T-cell (primary cell): ENCODE measurements around the gene NKAPL. TPM values are rescaled to one million over a fixed set of nuclear protein-coding genes. Genes with fewer than 3 reads are reported as not detected.

Experiments used
- ATAC-seq, 4 experiments: fragments of 200-7000 bp in 3 of 4; fragments of 150-1000 bp in 1 of 4; cut with Tn5 transposase; replicated peaks in 1 of 4; 1 replicate in 3 of 4; 2 replicates in 1 of 4; pipeline ENCODE4 v1.10.0; 2021; ENCODE audit warnings: moderate library complexity in 3 of 4, mild to moderate bottlenecking in 2 of 4, moderate number of reproducible peaks in 1 of 4
- CTCF ChIA-PET, 2 donors: fragments of 300-600 bp; sonication (Branson Sonifier 250); formaldehyde crosslinking; loops; one replicate each; lab custom pipeline; 2022; ENCODE audit warnings: antibody characterized with exemption in 2 of 2; lab: Charles Lee
- POLR2A ChIA-PET, 2 donors: fragments of 300-600 bp; sonication (Branson Sonifier 250); formaldehyde crosslinking; loops; one replicate each; lab custom pipeline; 2022; ENCODE audit warnings: antibody characterized with exemption in 2 of 2; lab: Charles Lee
- DNase-seq, 35 experiments: peaks; one replicate each; pipeline versions ENCODE4 v3.0.0 to v3.0.0-alpha.2; 2013 to 2023
- H3K27ac ChIP-seq: one replicate; pipeline ENCODE4 v1.5.1; 2013; ENCODE audit warnings: low read length
- H3K27me3 ChIP-seq, 2 experiments: replicated peaks in 1 of 2; 1 replicate in 1 of 2; 2 replicates in 1 of 2; pipeline versions ENCODE4 v1.6.1 to v1.7.0; 2013; ENCODE audit warnings: low read length in 1 of 2, mixed read lengths in 1 of 2; ENCODE audit not compliant: control insufficient read depth in 2 of 2, insufficient read depth in 2 of 2; ENCODE audit errors: extremely low read depth in 1 of 2
- H3K36me3 ChIP-seq, 2 donors: 1 replicate in 1 of 2; 2 replicates in 1 of 2; pipeline versions ENCODE4 v1.6.1 to v1.7.0; 2013; ENCODE audit warnings: low read length in 1 of 2; ENCODE audit not compliant: control insufficient read depth in 2 of 2, insufficient read depth in 1 of 2; ENCODE audit errors: extremely low read depth in 1 of 2
- H3K4me1 ChIP-seq, 2 experiments: 1 replicate in 1 of 2; 2 replicates in 1 of 2; pipeline versions ENCODE4 v1.6.1 to v1.7.0; 2013; ENCODE audit warnings: low read length in 2 of 2, mixed read lengths in 1 of 2; ENCODE audit not compliant: insufficient read depth in 2 of 2, control insufficient read depth in 1 of 2; ENCODE audit errors: extremely low read depth in 1 of 2
- H3K4me3 ChIP-seq, 2 donors: 1 replicate in 1 of 2; 2 replicates in 1 of 2; pipeline versions ENCODE4 v1.5.1 to v1.7.0; 2013; ENCODE audit warnings: mild to moderate bottlenecking in 2 of 2, low read length in 1 of 2, moderate library complexity in 1 of 2; ENCODE audit not compliant: control insufficient read depth in 1 of 2; ENCODE audit errors: extremely low read depth in 1 of 2
- H3K9me3 ChIP-seq: 2 replicates; pipeline ENCODE4 v1.7.0; 2013
- H3K27ac Mint-ChIP-seq, 2 donors: one replicate each; pipeline ENCODE4 v1.8.0; 2020 to 2021; ENCODE audit warnings: mild to moderate bottlenecking in 2 of 2, mixed read lengths in 2 of 2
- H3K27me3 Mint-ChIP-seq, 2 donors: one replicate each; pipeline ENCODE4 v1.8.0; 2021 to 2022; ENCODE audit warnings: mixed read lengths in 2 of 2
- H3K36me3 Mint-ChIP-seq: one replicate; pipeline ENCODE4 v1.8.0; 2021; ENCODE audit warnings: mixed read lengths
- H3K4me1 Mint-ChIP-seq, 3 donors: one replicate each; pipeline ENCODE4 v1.8.0; 2020 to 2022; ENCODE audit warnings: mixed read lengths in 3 of 3, mild to moderate bottlenecking in 1 of 3
- H3K4me3 Mint-ChIP-seq, 3 donors: one replicate each; pipeline ENCODE4 v1.8.0; 2020 to 2022; ENCODE audit warnings: mild to moderate bottlenecking in 3 of 3, mixed read lengths in 3 of 3, moderate library complexity in 3 of 3
- H3K9me3 Mint-ChIP-seq, 3 donors: one replicate each; pipeline ENCODE4 v1.8.0; 2020 to 2022; ENCODE audit warnings: mixed read lengths in 3 of 3
- whole genome bisulfite sequencing: methylation state at CpG from one replicate; pipeline ENCODE4 v1.1.5; 2013; ENCODE audit warnings: missing lambda C conversion rate; ENCODE audit not compliant: insufficient coverage; 5-methylcytosine and 5-hydroxymethylcytosine counted together
- total RNA-seq, 35 experiments: library from RNA in 6 of 35; stranded (reverse) in 6 of 35; fragments of 120-200 nt in 1 of 35; gene quantifications; one replicate each; pipeline versions ENCODE4 v1.2.1 to v1.2.4 and lab custom pipeline; 2013 to 2026

NKAPL gene
- total RNA-seq, 5 donors from 2014 or later (not counting 1 experiment from before 2014, with no cell fraction given): 0.32 TPM; not detected in 4

GRCh38 chr6:28280595-28281287 lies 21.6 kb downstream of the NKAPL start:
- Mint-ChIP-seq H3K36me3 (peaks cover 16% of the 10 kb centered on the region), H3K27me3 (peaks cover 28 to 32% of the 10 kb centered on the region in 2 donors), H3K27ac (no peak overlapping the region), H3K9me3 (no peaks in the 10 kb centered on the region), H3K4me1 (peaks cover 5 to 12% (median 11%) of the 10 kb centered on the region in 3 donors), H3K4me3 (peak overlapping the region; percentile 57 to 73 (median 67))
- peaks cover 0 to 18% of the 10 kb centered on the region in 2 experiments for H3K27me3 ChIP-seq
- CTCF ChIA-PET: interaction anchor here in 1 of 2 donors (2.4 kb wide), 1 partner anchor 75 kb away, joined by 12 read pairs; no protein-coding TSS in a partner anchor
- no CpG with 5 or more reads among the region's 3 CpGs for WGBS
- H3K36me3 ChIP-seq: peaks cover 8 to 10% of the 10 kb centered on the region in 2 donors
- DNase-seq: no peak
- peak overlapping the region; percentile 43 to 76 for H3K4me3 ChIP-seq
- no peaks in the 10 kb centered on the region for H3K9me3 ChIP-seq
- POLR2A ChIA-PET: interaction anchor here in 1 of 2 donors (1.0 kb wide), 1 partner anchor 14 kb away, joined by 3 read pairs; the partner anchor contains the start of gene ZSCAN26
- H3K4me1 ChIP-seq: peaks cover 0 to 6% of the 10 kb centered on the region in 2 experiments
- ATAC-seq: no peak
- H3K27ac ChIP-seq: no peak overlapping the region

DNA sequence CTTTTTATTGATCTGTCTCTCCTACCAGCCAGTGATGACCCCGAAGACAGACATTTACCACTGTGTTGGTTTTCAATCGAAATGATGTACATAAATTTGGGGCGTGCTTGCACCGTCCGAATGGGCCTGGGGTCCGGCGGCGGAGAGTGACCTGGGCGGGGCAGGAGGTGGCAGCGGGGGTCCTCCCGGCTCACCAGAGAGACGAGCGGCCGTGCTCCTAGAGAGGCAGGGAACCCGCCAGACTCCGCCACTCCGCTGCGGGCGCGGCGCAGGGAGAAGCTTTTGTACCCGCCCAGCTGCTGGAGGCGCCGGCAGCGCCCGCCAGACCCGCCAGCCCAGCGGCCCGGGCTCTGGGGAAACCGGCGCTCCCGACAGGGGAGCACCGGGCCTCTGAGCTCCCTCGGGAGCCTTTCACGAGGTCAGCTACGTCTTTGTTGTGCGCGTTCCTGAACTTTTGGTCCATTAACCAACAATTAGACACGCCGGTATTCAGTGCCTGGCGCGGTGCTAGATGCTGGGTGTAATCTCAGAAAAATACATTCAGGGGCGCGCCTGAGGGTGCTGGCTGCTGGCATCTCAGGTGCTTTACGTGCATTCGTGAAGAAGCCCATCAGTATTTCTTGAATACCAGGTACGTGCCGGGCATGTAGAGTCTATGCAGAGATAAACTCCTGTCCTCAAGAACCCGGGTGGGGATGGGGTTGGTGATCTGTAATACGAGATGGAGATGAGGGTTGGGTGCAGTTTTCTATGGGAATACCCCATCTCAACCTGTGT lies 22.4 kb downstream of the NKAPL start, which contains the start of gene PGBD1:
PGBD1 (plus strand) TSS at position 285 of the 777 bp plus-strand sequence. CDS start 2,242 bp downstream, outside the sequence.
- H3K4me3 Mint-ChIP-seq: peak within 1 kb of the TSS; percentile 65 to 73 (median 67)
- H3K27ac ChIP-seq: no peak within 1 kb of the TSS
- no peaks in the 10 kb centered on the region for H3K9me3 Mint-ChIP-seq
- WGBS: 3% methylated on average over 49 of the region's 50 CpGs
- H3K4me1 Mint-ChIP-seq: peaks cover 5 to 12% (median 11%) of the 10 kb centered on the region in 3 donors
- peaks cover 4% of the 10 kb centered on the region in 2 donors for H3K36me3 ChIP-seq
- H3K27me3 ChIP-seq: peaks cover 0 to 18% of the 10 kb centered on the region in 2 experiments
- CTCF ChIA-PET: interaction anchor here (0.5 to 2.4 kb wide), 2 partner anchors 74 to 78 kb away, joined by 3 to 12 read pairs; no protein-coding TSS in a partner anchor
- H3K36me3 Mint-ChIP-seq: peaks cover 14% of the 10 kb centered on the region
- DNase-seq (peak in 29 of 35 experiments; percentile 5 to 54 (median 25)), ATAC-seq (peak; percentile 76 to 90 (median 87))
- H3K4me3 ChIP-seq: peak within 1 kb of the TSS; percentile 43 to 76
- no peak within 1 kb of the TSS for H3K27ac Mint-ChIP-seq
- peaks cover 0 to 6% of the 10 kb centered on the region in 2 experiments for H3K4me1 ChIP-seq
- POLR2A ChIA-PET: interaction anchor here in 1 of 2 donors (1.0 kb wide), 1 partner anchor 15 kb away, joined by 3 read pairs; the partner anchor contains the start of gene ZSCAN26
- no peaks in the 10 kb centered on the region for H3K9me3 ChIP-seq
- H3K27me3 Mint-ChIP-seq: peaks cover 30 to 34% of the 10 kb centered on the region in 2 donors

DNA sequence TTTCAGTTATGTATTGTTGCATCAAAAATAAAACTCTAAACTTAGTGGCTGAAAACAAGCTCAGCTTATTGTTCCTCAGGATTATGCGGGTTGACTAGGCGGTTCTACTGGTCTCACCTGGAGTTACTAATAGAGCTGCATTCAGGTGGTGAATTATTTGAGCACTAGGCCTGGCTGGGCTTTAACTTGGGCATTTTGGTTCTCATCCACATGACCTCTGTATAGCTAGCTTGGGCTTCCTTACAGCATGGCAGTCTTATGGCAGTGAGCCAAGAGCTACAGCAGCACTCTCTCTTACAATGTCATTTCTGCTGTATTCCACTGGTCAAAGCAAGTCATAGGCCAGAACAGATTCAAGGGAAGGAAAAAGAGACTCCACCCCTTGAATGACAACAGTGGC lies 23.8 kb downstream of the NKAPL start:
- no peak overlapping the region for H3K4me3 Mint-ChIP-seq
- POLR2A ChIA-PET: no interaction called here
- WGBS: 92% methylated on average over 2 of the region's 2 CpGs
- H3K9me3 Mint-ChIP-seq: no peaks in the 10 kb centered on the region
- no peak overlapping the region for H3K27ac ChIP-seq
- H3K36me3 ChIP-seq: peaks cover 0 to 3% of the 10 kb centered on the region in 2 donors
- CTCF ChIA-PET: interaction anchor here in 1 of 2 donors (0.6 kb wide), 1 partner anchor 91 kb away, joined by 4 read pairs; no protein-coding TSS in a partner anchor
- H3K4me1 ChIP-seq: peaks cover 0 to 6% of the 10 kb centered on the region in 2 experiments
- H3K4me1 Mint-ChIP-seq: peaks cover 5 to 12% (median 11%) of the 10 kb centered on the region in 3 donors
- no peak overlapping the region for H3K27ac Mint-ChIP-seq
- H3K27me3 ChIP-seq: peaks cover 0 to 18% of the 10 kb centered on the region in 2 experiments
- H3K27me3 Mint-ChIP-seq: peaks cover 37% of the 10 kb centered on the region in 2 donors
- DNase-seq: no peak
- peaks cover 13% of the 10 kb centered on the region for H3K36me3 Mint-ChIP-seq
- ATAC-seq: no peak
- no peak overlapping the region for H3K4me3 ChIP-seq
- H3K9me3 ChIP-seq: no peaks in the 10 kb centered on the region

DNA sequence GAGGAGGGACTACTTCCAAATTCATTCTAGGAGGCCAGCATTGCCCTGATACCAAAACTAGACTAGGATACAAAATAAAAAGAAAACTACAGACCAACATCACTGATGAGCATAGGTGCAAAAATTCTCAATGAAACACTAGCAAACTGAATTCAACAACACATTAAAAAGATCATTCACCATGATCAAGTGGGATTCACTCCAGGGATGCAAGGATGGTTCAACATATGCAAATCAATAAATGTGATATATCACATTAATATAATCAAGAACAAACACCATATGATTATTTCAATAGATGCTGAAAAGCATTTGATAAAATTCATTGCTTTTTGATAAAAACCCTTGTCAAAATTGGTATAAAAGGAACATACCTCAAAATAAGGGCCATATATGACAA lies 32.5 kb downstream of the NKAPL start:
- no peak overlapping the region for H3K27ac Mint-ChIP-seq
- H3K4me1 ChIP-seq: no peaks in the 10 kb centered on the region
- no peaks in the 10 kb centered on the region for H3K36me3 ChIP-seq
- DNase-seq: no peak
- no peaks in the 10 kb centered on the region for H3K27me3 ChIP-seq
- H3K4me3 ChIP-seq: no peak overlapping the region
- ChIA-PET POLR2A (interaction anchor here in 1 of 2 donors (0.6 kb wide), 1 partner anchor 1254 kb away, joined by 5 read pairs; no protein-coding TSS in a partner anchor), CTCF (no interaction called here)
- ATAC-seq: no peak
- no peak overlapping the region for H3K4me3 Mint-ChIP-seq
- H3K9me3 Mint-ChIP-seq: no peaks in the 10 kb centered on the region
- H3K4me1 Mint-ChIP-seq: no peaks in the 10 kb centered on the region
- no peaks in the 10 kb centered on the region for H3K9me3 ChIP-seq
- H3K27me3 Mint-ChIP-seq: peaks cover 2 to 6% of the 10 kb centered on the region in 2 donors
- H3K27ac ChIP-seq: no peak overlapping the region
- peaks cover 10% of the 10 kb centered on the region for H3K36me3 Mint-ChIP-seq

DNA sequence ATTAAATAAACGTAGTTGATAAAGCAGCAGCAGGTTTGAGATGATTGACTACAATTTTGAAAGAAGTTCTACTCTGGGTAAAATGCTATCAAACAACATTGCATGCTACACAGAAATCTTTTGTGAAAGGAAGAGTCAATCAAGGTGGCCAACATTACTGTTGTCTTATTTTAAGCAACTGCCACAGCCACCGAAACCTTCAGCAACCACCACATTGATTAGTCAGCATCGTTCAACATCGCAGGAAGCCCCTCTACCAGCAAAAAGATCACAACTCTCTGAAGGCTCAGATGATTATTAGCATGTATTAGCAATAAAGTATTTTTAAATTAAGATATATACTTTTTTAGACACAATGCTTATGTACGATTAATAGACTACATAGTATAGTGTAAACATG lies 36.2 kb downstream of the NKAPL start:
- Histone ChIP-seq H3K4me3 (no peak overlapping the region), H3K36me3 (no peaks in the 10 kb centered on the region), H3K27ac (no peak overlapping the region), H3K4me1 (no peaks in the 10 kb centered on the region), H3K27me3 (no peaks in the 10 kb centered on the region), H3K9me3 (no peaks in the 10 kb centered on the region)
- Mint-ChIP-seq H3K4me3 (no peak overlapping the region), H3K36me3 (peaks cover 4% of the 10 kb centered on the region), H3K27ac (no peak overlapping the region), H3K4me1 (no peaks in the 10 kb centered on the region), H3K27me3 (peaks cover 0 to 3% of the 10 kb centered on the region in 2 donors), H3K9me3 (no peaks in the 10 kb centered on the region)
- DNase-seq (no peak), ATAC-seq (no peak)
- ChIA-PET POLR2A (no interaction called here), CTCF (no interaction called here)
- no CpG with 5 or more reads among the region's 5 CpGs for WGBS

DNA sequence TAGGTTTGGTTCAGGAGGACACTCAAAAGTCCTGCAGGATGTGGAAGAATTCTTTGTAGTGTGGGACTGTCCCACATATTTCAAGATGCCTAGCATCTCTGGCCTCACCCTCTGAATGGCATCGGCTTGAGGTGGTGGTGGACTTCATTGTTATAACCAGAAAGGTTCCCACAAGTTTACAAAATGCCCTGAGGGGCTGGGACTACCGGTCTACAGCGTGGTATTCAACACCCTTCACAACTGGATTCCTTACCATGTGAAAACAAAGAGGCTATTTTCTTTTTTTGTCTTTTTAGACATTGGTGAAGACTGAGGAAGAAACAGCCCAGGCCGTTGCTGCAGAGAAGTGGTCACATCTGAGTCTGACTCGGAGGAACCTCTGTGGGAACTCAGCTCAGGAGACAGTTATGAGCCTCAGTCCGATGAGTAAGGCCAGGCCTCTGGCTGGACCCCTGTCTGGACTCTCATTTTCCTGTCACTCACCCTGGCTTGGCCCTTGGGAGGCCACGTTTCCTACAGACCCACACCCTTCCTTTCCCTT lies 37.5 kb downstream of the NKAPL start:
- H3K36me3 Mint-ChIP-seq: peaks cover 10% of the 10 kb centered on the region
- ATAC-seq: no peak
- Histone ChIP-seq H3K27me3 (no peaks in the 10 kb centered on the region), H3K9me3 (no peaks in the 10 kb centered on the region), H3K4me3 (no peak overlapping the region), H3K27ac (no peak overlapping the region), H3K4me1 (no peaks in the 10 kb centered on the region), H3K36me3 (no peaks in the 10 kb centered on the region)
- H3K27me3 Mint-ChIP-seq: peaks cover 0 to 3% of the 10 kb centered on the region in 2 donors
- POLR2A ChIA-PET: no interaction called here
- no peaks in the 10 kb centered on the region for H3K9me3 Mint-ChIP-seq
- H3K4me3 Mint-ChIP-seq: no peak overlapping the region
- no peak overlapping the region for H3K27ac Mint-ChIP-seq
- no peaks in the 10 kb centered on the region for H3K4me1 Mint-ChIP-seq
- DNase-seq: no peak
- 84% methylated on average over 4 of the region's 7 CpGs for WGBS
- CTCF ChIA-PET: no interaction called here
